ENCODE data around the gene TGFBR3. TPM values are rescaled to one million over a fixed set of nuclear protein-coding genes. Genes with fewer than 3 reads are reported as not detected.
"Not testable (repeated sequence)": the region's sequence is repeated elsewhere in the genome, so short reads cannot be mapped to it uniquely, and the experiment has no call there.

The TGFBR3 gene
- total RNA-seq, 1 donor from 2014 or later, result 2.5 TPM

- Histone ChIP-seq H3K9me3 (ENCODE audit: insufficient read depth, low read depth, low read length) (no peaks in the 10 kb centered on the region), H3K9ac (ENCODE audit: low read length) (no peak overlapping the region), H3K4me2 (ENCODE audit: low read length) (no peak overlapping the region), H2AFZ (ENCODE audit: low read depth, low read length) (no peak overlapping the region), H3K27ac (ENCODE audit: low read depth, low read length) (no peak overlapping the region), H3K4me1 (ENCODE audit: insufficient read depth, low read length) (no peaks in the 10 kb centered on the region), H3K27me3 (ENCODE audit: insufficient read depth, low read length) (no peaks in the 10 kb centered on the region), H3K79me2 (ENCODE audit: insufficient read depth, low read length) (no peaks in the 10 kb centered on the region), H3K36me3 (ENCODE audit: insufficient read depth, low read length) (no peaks in the 10 kb centered on the region), H3K4me3 (ENCODE audit: insufficient read depth, low read depth, low read length) (no peak overlapping the region), H4K20me1 (ENCODE audit: insufficient read depth, low read length) (no peaks in the 10 kb centered on the region)
- DNase-seq (ENCODE audit: low read depth), result no peak
- H3K36me3 Mint-ChIP-seq (ENCODE audit: low read depth, unreplicated experiment), result no peaks in the 10 kb centered on the region
- H3K4me1 Mint-ChIP-seq (ENCODE audit: low read depth, unreplicated experiment), result no peaks in the 10 kb centered on the region
- no peak overlapping the region for H3K27ac Mint-ChIP-seq (ENCODE audit: unreplicated experiment)
- peaks cover 1% of the 10 kb centered on the region for H3K27me3 Mint-ChIP-seq (ENCODE audit: low read depth, unreplicated experiment)
- TF ChIP-seq, protein P1, sequence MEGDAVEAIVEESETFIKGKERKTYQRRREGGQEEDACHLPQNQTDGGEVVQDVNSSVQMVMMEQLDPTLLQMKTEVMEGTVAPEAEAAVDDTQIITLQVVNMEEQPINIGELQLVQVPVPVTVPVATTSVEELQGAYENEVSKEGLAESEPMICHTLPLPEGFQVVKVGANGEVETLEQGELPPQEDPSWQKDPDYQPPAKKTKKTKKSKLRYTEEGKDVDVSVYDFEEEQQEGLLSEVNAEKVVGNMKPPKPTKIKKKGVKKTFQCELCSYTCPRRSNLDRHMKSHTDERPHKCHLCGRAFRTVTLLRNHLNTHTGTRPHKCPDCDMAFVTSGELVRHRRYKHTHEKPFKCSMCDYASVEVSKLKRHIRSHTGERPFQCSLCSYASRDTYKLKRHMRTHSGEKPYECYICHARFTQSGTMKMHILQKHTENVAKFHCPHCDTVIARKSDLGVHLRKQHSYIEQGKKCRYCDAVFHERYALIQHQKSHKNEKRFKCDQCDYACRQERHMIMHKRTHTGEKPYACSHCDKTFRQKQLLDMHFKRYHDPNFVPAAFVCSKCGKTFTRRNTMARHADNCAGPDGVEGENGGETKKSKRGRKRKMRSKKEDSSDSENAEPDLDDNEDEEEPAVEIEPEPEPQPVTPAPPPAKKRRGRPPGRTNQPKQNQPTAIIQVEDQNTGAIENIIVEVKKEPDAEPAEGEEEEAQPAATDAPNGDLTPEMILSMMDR (IDR thresholded peaks at IDR 0.05; ENCODE audit: insufficient read depth, low read depth, low read length), result no peak
- TF ChIP-seq EZH2 (IDR thresholded peaks at IDR 0.05; ENCODE audit: insufficient read depth, low read length), result no peak
- H3K9me3 Mint-ChIP-seq (ENCODE audit: unreplicated experiment), result no peaks in the 10 kb centered on the region
- no peak overlapping the region for H3K4me3 Mint-ChIP-seq (ENCODE audit: unreplicated experiment)
- FAIRE-seq, result no peak
These were observed 213.3 kb downstream of the TGFBR3 start for GRCh38 chr1:91672601-91673161.

DNA sequence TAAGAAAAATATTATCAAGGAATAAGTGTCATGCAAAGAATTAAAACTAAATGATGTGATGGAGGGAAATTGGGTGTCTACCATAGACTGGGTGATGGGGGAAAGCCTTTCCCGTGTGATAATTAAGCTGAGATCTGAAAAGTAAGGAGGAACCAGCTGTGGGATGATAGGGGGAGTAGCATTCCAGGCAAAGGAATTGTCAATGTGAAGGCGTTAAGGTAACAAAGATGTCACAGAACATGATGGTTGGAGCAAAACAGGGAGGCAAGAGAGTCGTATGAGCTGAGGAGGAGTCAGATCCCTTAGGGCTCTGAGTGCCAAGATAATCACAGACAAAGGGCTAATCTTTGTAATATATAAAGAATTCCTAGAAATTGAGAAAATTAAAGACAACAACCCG lies 215.2 kb downstream of the TGFBR3 start:
- H3K4me3 ChIP-seq (ENCODE audit: insufficient read depth, low read depth, low read length), result no peak overlapping the region
- no peak overlapping the region for H3K27ac ChIP-seq (ENCODE audit: low read depth, low read length)
- TF ChIP-seq EZH2 (IDR thresholded peaks at IDR 0.05; ENCODE audit: insufficient read depth, low read length), result no peak
- TF ChIP-seq, protein P1 (IDR thresholded peaks at IDR 0.05; ENCODE audit: insufficient read depth, low read depth, low read length), result no peak
- no peaks in the 10 kb centered on the region for H4K20me1 ChIP-seq (ENCODE audit: insufficient read depth, low read length)
- Mint-ChIP-seq H3K27ac (ENCODE audit: unreplicated experiment) (no peak overlapping the region), H3K36me3 (ENCODE audit: low read depth, unreplicated experiment) (no peaks in the 10 kb centered on the region), H3K4me1 (ENCODE audit: low read depth, unreplicated experiment) (no peaks in the 10 kb centered on the region), H3K9me3 (ENCODE audit: unreplicated experiment) (no peaks in the 10 kb centered on the region), H3K27me3 (ENCODE audit: low read depth, unreplicated experiment) (peaks cover 5% of the 10 kb centered on the region), H3K4me3 (ENCODE audit: unreplicated experiment) (no peak overlapping the region)
- DNase-seq (ENCODE audit: low read depth) (no peak), FAIRE-seq (no peak)
- no peaks in the 10 kb centered on the region for H3K36me3 ChIP-seq (ENCODE audit: insufficient read depth, low read length)
- H3K27me3 ChIP-seq (ENCODE audit: insufficient read depth, low read length), result no peaks in the 10 kb centered on the region
- H3K9ac ChIP-seq (ENCODE audit: low read length), result no peak overlapping the region
- H3K79me2 ChIP-seq (ENCODE audit: insufficient read depth, low read length), result no peaks in the 10 kb centered on the region
- no peaks in the 10 kb centered on the region for H3K4me1 ChIP-seq (ENCODE audit: insufficient read depth, low read length)
- H3K4me2 ChIP-seq (ENCODE audit: low read length), result no peak overlapping the region
- H2AFZ ChIP-seq (ENCODE audit: low read depth, low read length), result no peak overlapping the region
- H3K9me3 ChIP-seq (ENCODE audit: insufficient read depth, low read depth, low read length), result no peaks in the 10 kb centered on the region

DNA sequence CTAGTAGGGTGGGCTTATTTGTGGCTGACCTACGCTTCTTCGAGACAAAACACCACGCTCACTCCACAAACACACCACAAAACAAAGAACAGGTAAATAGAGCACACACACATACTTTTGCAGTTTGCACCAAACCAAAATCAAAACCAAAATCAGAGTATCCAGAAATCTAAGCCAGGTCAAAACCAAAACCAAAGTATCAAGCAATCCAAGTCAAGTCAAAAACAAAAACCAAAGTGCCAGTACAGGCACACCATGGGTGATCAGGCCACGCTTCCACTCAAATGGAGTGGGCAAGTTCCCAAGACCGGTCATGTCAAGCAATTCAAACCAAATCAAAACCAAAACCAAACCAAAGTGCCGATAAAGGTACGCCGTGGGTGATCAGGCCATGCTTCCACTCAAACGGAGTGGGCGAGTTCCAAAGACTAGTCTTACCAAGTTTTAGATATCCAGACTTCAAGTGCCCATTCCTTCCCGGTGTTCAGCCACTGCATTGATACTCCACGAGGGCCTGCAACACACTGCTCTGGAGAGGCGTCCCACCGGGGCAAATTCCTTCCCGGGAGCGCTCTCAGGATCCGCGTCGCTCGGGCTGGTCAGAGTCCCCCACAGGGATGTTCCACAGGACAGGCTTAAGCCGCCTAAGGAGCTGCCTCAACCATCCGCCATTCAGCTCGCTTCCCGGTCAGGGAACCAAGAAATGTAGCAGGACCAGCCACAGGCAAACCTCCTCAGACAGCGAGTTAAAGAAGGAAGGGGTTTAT lies 216.2 kb downstream of the TGFBR3 start:
- Mint-ChIP-seq H3K4me1 (ENCODE audit: low read depth, unreplicated experiment) (no peaks in the 10 kb centered on the region), H3K27me3 (ENCODE audit: low read depth, unreplicated experiment) (peaks cover 7% of the 10 kb centered on the region), H3K4me3 (ENCODE audit: unreplicated experiment) (no peak overlapping the region), H3K9me3 (ENCODE audit: unreplicated experiment) (no peaks in the 10 kb centered on the region), H3K36me3 (ENCODE audit: low read depth, unreplicated experiment) (no peaks in the 10 kb centered on the region), H3K27ac (ENCODE audit: unreplicated experiment) (no peak overlapping the region)
- Histone ChIP-seq H3K9ac (ENCODE audit: low read length) (no peak overlapping the region), H2AFZ (ENCODE audit: low read depth, low read length) (no peak overlapping the region), H3K79me2 (ENCODE audit: insufficient read depth, low read length) (no peaks in the 10 kb centered on the region), H3K36me3 (ENCODE audit: insufficient read depth, low read length) (no peaks in the 10 kb centered on the region), H3K27me3 (ENCODE audit: insufficient read depth, low read length) (no peaks in the 10 kb centered on the region), H3K9me3 (ENCODE audit: insufficient read depth, low read depth, low read length) (no peaks in the 10 kb centered on the region), H3K4me1 (ENCODE audit: insufficient read depth, low read length) (no peaks in the 10 kb centered on the region), H3K4me2 (ENCODE audit: low read length) (no peak overlapping the region), H3K27ac (ENCODE audit: low read depth, low read length) (no peak overlapping the region), H3K4me3 (ENCODE audit: insufficient read depth, low read depth, low read length) (no peak overlapping the region), H4K20me1 (ENCODE audit: insufficient read depth, low read length) (no peaks in the 10 kb centered on the region)
- no peak for DNase-seq (ENCODE audit: low read depth)
- TF ChIP-seq EZH2 (IDR thresholded peaks at IDR 0.05; ENCODE audit: insufficient read depth, low read length), result no peak
- TF ChIP-seq, protein P1 (IDR thresholded peaks at IDR 0.05; ENCODE audit: insufficient read depth, low read depth, low read length), result no peak
- no peak for FAIRE-seq

GRCh38 chr1:91666651-91667050 lies 219.3 kb downstream of the TGFBR3 start:
- not testable (repeated sequence) for H3K27ac Mint-ChIP-seq (ENCODE audit: unreplicated experiment); H3K4me1 Mint-ChIP-seq (ENCODE audit: low read depth, unreplicated experiment); H3K27me3 ChIP-seq (ENCODE audit: insufficient read depth, low read length); H3K4me3 ChIP-seq (ENCODE audit: insufficient read depth, low read depth, low read length); H3K9me3 ChIP-seq (ENCODE audit: insufficient read depth, low read depth, low read length); H3K4me2 ChIP-seq (ENCODE audit: low read length); H3K36me3 Mint-ChIP-seq (ENCODE audit: low read depth, unreplicated experiment); H4K20me1 ChIP-seq (ENCODE audit: insufficient read depth, low read length); H3K79me2 ChIP-seq (ENCODE audit: insufficient read depth, low read length); H3K27ac ChIP-seq (ENCODE audit: low read depth, low read length); FAIRE-seq; H3K36me3 ChIP-seq (ENCODE audit: insufficient read depth, low read length); H3K9ac ChIP-seq (ENCODE audit: low read length); H3K27me3 Mint-ChIP-seq (ENCODE audit: low read depth, unreplicated experiment); DNase-seq (ENCODE audit: low read depth); H3K4me1 ChIP-seq (ENCODE audit: insufficient read depth, low read length); H3K9me3 Mint-ChIP-seq (ENCODE audit: unreplicated experiment); H2AFZ ChIP-seq (ENCODE audit: low read depth, low read length); H3K4me3 Mint-ChIP-seq (ENCODE audit: unreplicated experiment)

Measured in astrocyte (in vitro differentiated cells and primary cell).